ENCODE measurements around the gene NDUFS2. TPM values are rescaled to one million over a fixed set of nuclear protein-coding genes. Genes with fewer than 3 reads are reported as not detected.

Gene NDUFS2
- total and polyA plus RNA-seq, 9 of the 15 experiments (the other 6 are each of a cell fraction or from before 2014, with no cell fraction given), result 70.0 to 176 (median 141) TPM

GRCh38 chr1:161166669-161167548, 35.3 kb upstream of the NDUFS2 start (continued):
- TF ChIP-seq ELK3 (CRISPR knock-in tag; IDR thresholded peaks at IDR 0.05) (no peak), NRF1 (conservative IDR thresholded peaks at IDR 0.05 in 1 of 2, IDR thresholded peaks at IDR 0.05 in 1 of 2) (no peak), ZBTB49 (CRISPR knock-in tag; IDR thresholded peaks at IDR 0.05; ENCODE audit: borderline replicate concordance) (no peak), ETV6 (IDR thresholded peaks at IDR 0.05; ENCODE audit: borderline replicate concordance in 1 of 2, low read depth in 2 of 2, low read length in 1 of 2) (peak in 1 of 2 experiments; percentile 10; a peak in 1 of 4 replicates), ETV6 (CRISPR knock-in tag; IDR thresholded peaks at IDR 0.05; ENCODE audit: borderline replicate concordance) (no peak), FOXA3 (CRISPR knock-in tag; conservative IDR thresholded peaks at IDR 0.05 in 1 of 2, IDR thresholded peaks at IDR 0.05 in 1 of 2) (no peak), PHB (CRISPR knock-in tag; IDR thresholded peaks at IDR 0.05) (no peak), ETV5 (CRISPR knock-in tag; IDR thresholded peaks at IDR 0.05; ENCODE audit: low read depth) (0 out of 2 replicates have a peak, but pooled peaks have one; percentile 10), KAT2B (IDR thresholded peaks at IDR 0.05; ENCODE audit: low read depth, low read length) (no peak), SMARCC2 (IDR thresholded peaks at IDR 0.05; ENCODE audit: low read depth) (no peak), GTF2E2 (tag; IDR thresholded peaks at IDR 0.05) (peak; percentile 40; the same call in 1 of the 2 replicates), RFX1 (IDR thresholded peaks at IDR 0.05) (no peak), ZNF639 (CRISPR knock-in tag; conservative IDR thresholded peaks at IDR 0.05 in 1 of 2, IDR thresholded peaks at IDR 0.05 in 1 of 2) (no peak), SRSF7 (optimal IDR thresholded peaks at IDR 0.05; ENCODE audit: low read depth, low read length) (no peak), MEIS2 (IDR thresholded peaks at IDR 0.05; ENCODE audit: partially characterized antibody) (no peak), TRIM24 (IDR thresholded peaks at IDR 0.05) (no peak), ELF1 (tag; IDR thresholded peaks at IDR 0.05) (peak; percentile 48; the same call in 1 of the 2 replicates), KDM2B (CRISPR knock-in tag; IDR thresholded peaks at IDR 0.05) (no peak), MTF1 (CRISPR knock-in tag; IDR thresholded peaks at IDR 0.05; ENCODE audit: borderline replicate concordance) (no peak), ILK (tag; IDR thresholded peaks at IDR 0.05; ENCODE audit: borderline replicate concordance, low read depth) (no peak), HDAC8 (tag; IDR thresholded peaks at IDR 0.05) (no peak)
